IPS-18c (cell line): ENCODE measurements around the gene HOXC5.

Experiments
- H3K4me3 ChIP-seq: 2 replicates; pipeline ENCODE4 v1.7.0; 2013; ENCODE audit warnings: low read depth, mild to moderate bottlenecking, low read length, moderate library complexity; ENCODE audit not compliant: insufficient read depth
- H3K9me3 ChIP-seq: one replicate; pipeline ENCODE4 v1.6.1; 2013; ENCODE audit warnings: mild to moderate bottlenecking, low read length, moderate library complexity; ENCODE audit not compliant: control insufficient read depth, insufficient read depth

The HOXC5 gene

GRCh38 chr12:54003625-54004024 lies 29.2 kb upstream of the HOXC5 start:
- no peak overlapping the region for H3K4me3 ChIP-seq
- peaks cover 2% of the 10 kb centered on the region for H3K9me3 ChIP-seq

GRCh38 chr12:54004063-54004840 lies 28.6 kb upstream of the HOXC5 start:
- Histone ChIP-seq H3K9me3 (peaks cover 2% of the 10 kb centered on the region), H3K4me3 (no peak overlapping the region)

DNA sequence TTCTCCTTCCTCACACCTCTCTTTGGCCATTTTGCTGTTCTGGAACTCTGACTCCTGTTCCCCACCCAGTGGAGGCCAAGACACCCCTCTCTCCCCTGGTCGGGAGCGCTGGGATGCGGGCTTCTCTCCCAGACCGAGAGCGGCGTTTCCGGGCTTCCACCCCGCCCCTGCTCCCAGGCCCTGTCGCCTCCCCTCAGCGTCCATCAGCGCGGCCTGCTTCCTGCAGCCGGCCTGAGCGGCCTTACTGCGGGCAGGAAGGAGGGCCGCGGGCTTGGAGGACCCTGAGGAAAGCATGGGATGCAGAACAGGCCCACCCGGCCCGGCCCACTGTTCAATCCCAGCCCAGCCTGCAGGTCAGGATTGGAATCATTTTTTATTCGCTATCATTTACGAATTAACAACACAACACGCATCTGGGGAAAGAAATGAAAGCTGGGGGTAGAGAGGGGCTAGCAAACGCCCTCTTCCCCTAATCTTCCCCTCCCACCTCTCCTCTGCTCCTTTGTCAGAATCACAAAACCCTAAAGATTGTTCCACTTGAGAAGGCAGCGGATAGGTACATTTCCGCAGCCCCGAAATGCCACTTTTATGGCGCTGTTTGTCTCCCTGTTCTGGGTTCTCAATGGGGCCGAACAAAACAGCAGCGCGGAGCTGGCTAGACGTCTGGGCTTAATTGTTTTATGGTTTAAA lies 27.9 kb upstream of the HOXC5 start:
- Histone ChIP-seq H3K9me3 (peaks cover 2% of the 10 kb centered on the region), H3K4me3 (no peak overlapping the region)

DNA sequence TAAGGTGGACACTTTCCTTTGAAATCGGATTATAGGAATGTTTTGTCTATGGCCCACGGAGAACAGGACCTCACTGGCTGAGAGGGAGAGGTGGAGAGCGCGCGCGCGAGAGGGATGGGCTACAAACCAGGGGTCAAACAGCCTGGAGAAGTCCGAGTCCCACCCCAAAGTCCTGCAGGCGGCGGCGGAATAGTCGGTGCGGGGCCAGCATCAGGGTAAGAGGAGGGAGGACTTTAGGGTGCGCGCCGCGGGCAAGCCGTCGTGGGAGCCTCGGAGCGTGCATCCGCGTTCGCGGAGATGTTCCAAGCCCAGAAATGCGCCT lies 27.4 kb upstream of the HOXC5 start:
- H3K9me3 ChIP-seq = peaks cover 4% of the 10 kb centered on the region
- H3K4me3 ChIP-seq = no peak overlapping the region

DNA sequence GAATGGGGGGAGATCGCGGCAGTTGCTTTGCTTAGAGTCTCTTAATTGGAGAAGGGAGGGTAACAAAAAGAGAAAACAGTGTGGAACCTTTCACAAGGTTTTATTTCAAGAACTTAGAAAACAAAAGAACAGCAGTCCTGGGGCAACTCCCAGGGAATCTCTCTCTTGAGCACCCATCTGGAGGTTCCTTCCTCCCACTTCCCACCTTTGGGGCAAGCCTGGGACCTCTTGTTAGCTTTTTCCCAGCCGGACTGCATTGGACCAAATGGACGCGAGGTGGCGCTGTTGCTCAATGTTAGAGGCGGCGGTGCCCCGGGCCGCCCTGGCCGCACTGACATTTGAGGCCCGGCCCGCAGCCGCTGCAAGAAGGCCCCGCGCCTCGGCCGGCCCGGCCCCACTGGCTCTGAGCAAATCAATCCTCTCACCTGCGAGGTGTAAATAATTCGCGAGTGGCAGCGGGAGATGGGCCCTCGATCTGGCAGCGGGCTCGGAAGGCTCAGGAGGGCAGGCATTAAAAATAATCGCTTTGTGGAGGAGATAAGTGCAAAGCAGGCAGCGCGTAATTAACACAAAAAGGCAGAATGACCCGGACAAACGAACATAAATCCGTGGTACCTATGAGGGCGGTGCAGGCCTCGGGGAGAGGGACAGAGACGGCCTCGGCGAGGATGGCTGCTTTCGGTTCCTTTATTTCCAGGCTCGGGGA lies 26.8 kb upstream of the HOXC5 start:
- Histone ChIP-seq H3K9me3 (peaks cover 4% of the 10 kb centered on the region), H3K4me3 (no peak overlapping the region)

GRCh38 chr12:54006559-54007220 lies 26.2 kb upstream of the HOXC5 start:
- Histone ChIP-seq H3K4me3 (no peak overlapping the region), H3K9me3 (peaks cover 4% of the 10 kb centered on the region)

GRCh38 chr12:54007538-54008259 lies 25.2 kb upstream of the HOXC5 start:
- H3K4me3 ChIP-seq = no peak overlapping the region
- peaks cover 4% of the 10 kb centered on the region for H3K9me3 ChIP-seq

GRCh38 chr12:54008260-54008552 lies 24.6 kb upstream of the HOXC5 start:
- peaks cover 4% of the 10 kb centered on the region for H3K9me3 ChIP-seq
- no peak overlapping the region for H3K4me3 ChIP-seq

DNA sequence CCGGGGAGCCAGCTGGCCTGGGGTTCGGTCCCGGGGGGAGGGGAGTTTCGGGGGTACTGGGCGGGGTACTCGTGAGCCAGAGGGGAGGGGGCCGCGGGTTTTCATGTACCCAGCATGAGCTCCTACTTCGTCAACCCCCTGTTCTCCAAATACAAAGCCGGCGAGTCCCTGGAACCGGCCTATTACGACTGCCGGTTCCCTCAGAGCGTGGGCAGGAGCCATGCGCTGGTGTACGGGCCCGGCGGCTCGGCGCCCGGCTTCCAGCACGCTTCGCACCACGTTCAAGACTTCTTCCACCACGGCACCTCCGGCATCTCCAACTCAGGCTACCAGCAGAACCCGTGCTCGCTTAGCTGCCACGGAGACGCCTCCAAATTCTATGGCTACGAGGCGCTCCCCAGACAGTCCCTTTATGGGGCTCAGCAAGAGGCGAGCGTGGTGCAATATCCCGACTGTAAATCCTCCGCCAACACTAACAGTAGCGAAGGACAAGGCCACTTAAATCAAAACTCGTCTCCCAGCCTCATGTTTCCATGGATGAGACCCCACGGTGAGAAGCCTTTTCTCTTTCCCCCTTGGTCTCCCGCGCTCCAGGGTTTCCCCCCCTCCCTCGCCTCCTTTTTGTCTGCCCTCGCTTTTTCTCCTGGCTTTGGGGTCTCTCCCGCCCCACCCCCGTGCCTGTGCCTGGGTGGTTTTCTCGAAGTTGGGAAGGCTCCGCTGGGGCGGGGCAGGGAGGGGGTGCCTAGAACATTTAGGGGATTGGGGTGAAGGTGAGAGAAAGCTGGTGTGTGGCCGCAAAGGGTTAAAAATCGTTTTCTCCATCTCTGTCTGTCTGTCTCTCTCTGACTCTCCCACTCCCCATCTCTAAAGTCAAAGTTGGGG lies 23.4 kb upstream of the HOXC5 start:
- no peak overlapping the region for H3K4me3 ChIP-seq
- H3K9me3 ChIP-seq = peaks cover 2% of the 10 kb centered on the region

DNA sequence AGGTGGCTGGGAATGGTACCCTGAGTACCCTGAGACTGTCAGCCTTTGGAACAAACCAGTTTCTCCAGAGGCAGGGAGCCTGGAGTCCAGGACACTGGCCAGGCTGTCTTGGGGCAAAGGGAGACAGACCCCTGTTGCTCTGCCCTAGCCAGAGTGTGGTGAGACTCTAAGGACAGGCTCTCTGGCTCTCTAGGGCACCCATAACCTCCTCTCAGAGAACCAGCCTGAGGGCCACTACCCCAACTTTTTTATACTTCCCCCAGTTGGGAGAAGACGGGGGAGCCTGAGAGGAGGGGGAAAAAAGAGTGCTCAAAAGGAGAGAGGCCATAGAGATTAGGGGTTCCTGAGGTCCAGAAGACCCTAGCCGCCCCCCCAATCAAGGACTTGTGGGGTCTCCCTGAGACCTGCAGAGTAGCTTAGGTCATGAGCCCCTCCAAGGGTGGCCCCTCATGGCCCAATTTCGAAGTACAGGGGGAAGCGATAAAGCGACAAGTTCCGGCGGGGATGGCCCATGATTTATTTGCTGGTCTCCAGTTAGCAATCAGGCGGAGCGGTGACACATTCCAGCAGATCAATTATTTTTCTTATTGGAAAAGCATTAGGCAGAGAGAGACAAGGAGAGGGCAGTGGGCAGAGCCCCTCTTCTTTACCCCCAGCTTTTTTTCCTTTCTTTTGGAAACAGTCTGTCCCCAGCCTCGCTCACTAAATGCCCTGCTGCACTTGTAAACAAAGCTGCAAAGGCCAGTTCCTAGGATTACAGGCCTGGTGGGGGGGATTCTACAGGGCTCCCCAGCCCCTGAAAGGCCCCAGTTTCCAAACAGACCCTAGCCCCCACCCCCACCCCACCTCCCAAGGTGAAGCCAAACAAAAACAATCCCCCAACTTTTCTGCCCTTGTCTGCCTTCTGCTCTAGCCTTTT lies 22.5 kb upstream of the HOXC5 start:
- Histone ChIP-seq H3K4me3 (no peak overlapping the region), H3K9me3 (peaks cover 2% of the 10 kb centered on the region)

- H3K9me3 ChIP-seq = peaks cover 2% of the 10 kb centered on the region
- no peak overlapping the region for H3K4me3 ChIP-seq
Measured at GRCh38 chr12:54010972-54011664, 21.7 kb upstream of the HOXC5 start.

GRCh38 chr12:54011665-54012532 lies 21.0 kb upstream of the HOXC5 start:
- no peak overlapping the region for H3K4me3 ChIP-seq
- H3K9me3 ChIP-seq = peaks cover 2% of the 10 kb centered on the region

- Histone ChIP-seq H3K4me3 (no peak overlapping the region), H3K9me3 (peaks cover 2% of the 10 kb centered on the region)
Measured at GRCh38 chr12:54012631-54013409, 20.0 kb upstream of the HOXC5 start.
